OCI-LY7 (cell line): ENCODE results near the gene TRIP10.

Source experiments
- CTCF ChIP-seq: fragments of 200-600 bp; sonication (generic); conservative IDR thresholded peaks from 2 replicates; pipeline ENCODE4 v1.5.1; 2014; ENCODE audit warnings: mild to moderate bottlenecking, antibody characterized with exemption, low read length, moderate library complexity, mixed read lengths
- EZH2phosphoT487 ChIP-seq: fragments of 200-600 bp; sonication (generic); IDR thresholded peaks from 2 replicates; pipeline ENCODE4 v1.6.1; 2018; ENCODE audit warnings: low read depth, borderline replicate concordance, mild to moderate bottlenecking, mixed run types, antibody characterized with exemption, low read length, moderate library complexity, mixed read lengths

DNA sequence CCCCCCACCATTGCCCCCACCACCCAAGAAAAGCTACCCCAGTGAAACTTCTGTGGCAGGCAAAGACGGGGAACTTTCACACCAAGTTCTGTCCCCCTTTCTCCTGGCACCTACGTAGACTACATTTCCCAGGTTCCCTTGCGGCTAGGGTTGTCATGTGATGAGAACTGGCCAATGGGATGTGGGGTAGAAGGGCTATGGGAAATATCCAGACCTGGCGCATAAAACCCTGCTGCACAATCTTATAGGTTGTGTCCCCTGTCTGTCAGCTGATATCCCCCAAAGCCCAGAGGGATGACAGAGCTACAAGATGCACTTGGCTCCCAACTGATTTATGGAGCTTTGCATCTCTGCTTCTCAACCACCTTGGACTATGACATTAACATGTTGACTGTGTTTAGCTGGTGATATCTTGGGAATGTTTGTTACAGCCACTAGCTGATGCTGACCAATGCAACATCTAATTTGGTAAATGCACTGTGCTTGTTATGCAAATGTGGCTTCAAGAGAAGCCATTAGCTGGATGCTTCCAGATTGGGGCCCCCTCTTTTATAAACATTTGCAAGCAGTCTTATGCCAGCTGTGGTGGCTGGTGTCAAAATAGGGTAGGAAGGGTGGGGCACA is 21.7 kb downstream of the TRIP10 start:
- TF ChIP-seq EZH2phosphoT487 (no peak), CTCF (no peak)
